ENCODE measurements around the gene KBTBD2. TPM values are rescaled to one million over a fixed set of nuclear protein-coding genes. Genes with fewer than 3 reads are reported as not detected.

The KBTBD2 gene
- total and polyA plus RNA-seq, 11 donors: 10.4 to 39.3 (median 28.5) TPM

GRCh38 chr7:32891800-32892520, 400 bp upstream of the KBTBD2 start:
- 0 to 1% (median 1%) methylated on average over 28 to 85 of the region's 85 CpGs for WGBS, 4 donors
- no peaks in the 10 kb centered on the region for H3K9me3 ChIP-seq
- peak overlapping the region; percentile 64 to 98 (median 80) for H3K4me3 ChIP-seq
- H3K27ac ChIP-seq: peak overlapping the region; percentile 93 to 100 (median 98)
- no peaks in the 10 kb centered on the region for H3K27me3 ChIP-seq
- no peak for TF ChIP-seq CTCF (IDR thresholded peaks at IDR 0.05)
- TF ChIP-seq POLR2A (IDR thresholded peaks at IDR 0.05): peak in 1 of 2 donors; percentile 70
- no peaks in the 10 kb centered on the region for H3K36me3 ChIP-seq
- peaks cover 10 to 50% (median 45%) of the 10 kb centered on the region in 12 donors for H3K4me1 ChIP-seq
- DNase-seq (peak; percentile 99), ATAC-seq (peak; percentile 88 to 93 (median 91))
- intact Hi-C loops (cut with DNase I): loop anchor here in 9 of 10 donors (2.0 to 10.0 kb wide), 10 partner anchors 45 to 397 kb away; partner anchors contain the start of genes FKBP9 (in 4 of the 9), AVL9 (in 1 of the 9), LSM5 (in 1 of the 9) and NT5C3A (in 1 of the 9)

DNA sequence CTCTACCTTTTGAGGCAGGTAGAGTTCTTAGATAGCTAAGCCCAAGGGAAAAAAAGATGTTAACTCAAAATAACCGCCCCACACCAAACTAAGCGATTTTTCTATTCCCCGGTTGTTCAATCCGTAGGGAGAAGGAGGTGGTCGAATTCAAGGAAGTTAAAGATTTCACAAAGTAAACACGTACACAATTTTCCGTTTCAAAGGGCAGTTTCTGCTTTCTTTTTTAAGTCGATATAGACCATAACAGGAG, 842 bp downstream of the KBTBD2 start:
- H3K27ac ChIP-seq: peak overlapping the region; percentile 93 to 100 (median 98)
- TF ChIP-seq CTCF (IDR thresholded peaks at IDR 0.05): no peak
- no peak for TF ChIP-seq POLR2A (IDR thresholded peaks at IDR 0.05)
- H3K9me3 ChIP-seq: no peaks in the 10 kb centered on the region
- no peak for DNase-seq
- no peak for ATAC-seq
- intact Hi-C loops (cut with DNase I): loop anchor here in 8 of 10 donors (2.0 to 10.0 kb wide), 10 partner anchors 43 to 396 kb away; partner anchors contain the start of genes FKBP9 (in 4 of the 8), AVL9 (in 1 of the 8), LSM5 (in 1 of the 8) and NT5C3A (in 1 of the 8)
- H3K27me3 ChIP-seq: no peaks in the 10 kb centered on the region
- H3K4me1 ChIP-seq: peaks cover 12 to 62% (median 57%) of the 10 kb centered on the region in 12 donors
- peak overlapping the region; percentile 64 to 98 (median 80) for H3K4me3 ChIP-seq
- 0 to 2% (median 1%) methylated on average over 8 of the region's 8 CpGs for WGBS, 4 donors
- no peaks in the 10 kb centered on the region for H3K36me3 ChIP-seq

DNA sequence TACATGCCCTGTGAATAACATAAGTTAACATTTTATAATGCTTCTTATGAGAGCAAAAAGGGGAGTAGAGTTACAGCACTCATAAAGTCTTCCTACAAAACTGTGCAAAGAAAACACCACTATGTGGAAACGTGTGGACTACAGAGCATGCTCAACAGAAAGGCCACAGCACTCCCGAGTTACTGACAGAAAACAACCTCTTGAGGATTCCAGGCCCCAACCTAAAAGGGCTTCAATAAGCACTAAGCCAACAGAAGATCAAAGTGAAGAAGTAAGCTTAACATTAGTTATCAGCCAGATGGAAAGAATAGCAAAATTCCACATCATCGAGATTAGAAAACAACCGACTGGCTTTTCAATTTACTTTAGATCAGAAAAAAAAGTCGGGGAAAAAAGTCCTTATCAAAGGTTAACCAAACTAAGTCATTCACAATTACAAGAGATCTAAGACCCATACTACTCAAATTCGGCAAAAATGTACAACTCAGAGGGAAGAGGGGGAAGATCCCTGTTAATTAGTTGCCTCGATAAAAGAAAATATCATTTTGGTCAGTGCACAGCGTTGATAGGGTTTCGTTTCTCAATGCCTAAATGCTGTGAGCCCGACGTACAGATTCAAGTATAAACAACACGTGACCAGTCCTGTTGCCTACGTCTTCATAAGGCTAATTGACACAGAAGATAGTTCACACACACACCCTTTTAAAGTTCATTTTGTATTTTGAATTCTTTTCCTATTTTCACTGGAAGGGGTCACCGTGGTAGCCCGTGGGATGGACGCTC, 1.4 kb downstream of the KBTBD2 start:
- H3K4me1 ChIP-seq: peaks cover 12 to 68% (median 60%) of the 10 kb centered on the region in 12 donors
- H3K36me3 ChIP-seq: no peaks in the 10 kb centered on the region
- ATAC-seq (no peak), DNase-seq (no peak)
- peak overlapping the region; percentile 93 to 100 (median 98) for H3K27ac ChIP-seq
- H3K4me3 ChIP-seq: peak overlapping the region; percentile 64 to 98 (median 80)
- no peak for TF ChIP-seq POLR2A (IDR thresholded peaks at IDR 0.05)
- TF ChIP-seq CTCF (IDR thresholded peaks at IDR 0.05): no peak
- WGBS, 4 donors: 0 to 1% (median 0%) methylated on average over 16 of the region's 16 CpGs
- intact Hi-C loops (cut with DNase I): loop anchor here in 8 of 10 donors (2.0 to 10.0 kb wide), 10 partner anchors 43 to 395 kb away; partner anchors contain the start of genes FKBP9 (in 4 of the 8), AVL9 (in 1 of the 8), LSM5 (in 1 of the 8) and NT5C3A (in 1 of the 8)
- no peaks in the 10 kb centered on the region for H3K27me3 ChIP-seq
- H3K9me3 ChIP-seq: no peaks in the 10 kb centered on the region

- no peaks in the 10 kb centered on the region for H3K27me3 ChIP-seq
- H3K4me3 ChIP-seq: peak overlapping the region in 3 of 12 donors; percentile 64 to 84 (median 76)
- intact Hi-C loops (cut with DNase I): loop anchor here in 1 of 10 donors (10.0 kb wide), 1 partner anchor 56 kb away; no protein-coding TSS in a partner anchor
- peak overlapping the region in 4 of 12 donors; percentile 10 to 100 (median 98) for H3K27ac ChIP-seq
- DNase-seq: no peak
- ATAC-seq: no peak
- peaks cover 12 to 81% (median 71%) of the 10 kb centered on the region in 12 donors for H3K4me1 ChIP-seq
- no peaks in the 10 kb centered on the region for H3K36me3 ChIP-seq
- H3K9me3 ChIP-seq: no peaks in the 10 kb centered on the region
- WGBS, 4 donors: 71 to 84% (median 75%) methylated on average over 6 of the region's 6 CpGs
- TF ChIP-seq CTCF (IDR thresholded peaks at IDR 0.05): no peak
- TF ChIP-seq POLR2A (IDR thresholded peaks at IDR 0.05): no peak
These were observed 3.1 kb downstream of the KBTBD2 start for GRCh38 chr7:32888505-32888904.
